Panc1 (cell line): ENCODE results near the gene RANGRF. TPM values are rescaled to one million over a fixed set of nuclear protein-coding genes. Genes with fewer than 3 reads are reported as not detected.
"Not testable (repeated sequence)": the region's sequence is repeated elsewhere in the genome, so short reads cannot be mapped to it uniquely, and the experiment has no call there.

Experiments
- ATAC-seq: fragments of 200-7000 bp; cut with Tn5 transposase; 2 replicates; pipeline ENCODE4 v1.9.1; 2020; ENCODE audit warnings: mild to moderate bottlenecking, moderate library complexity
- BruUV-seq: library from RNA; stranded (reverse); fragments of 400-500 nt; replicated peaks from 2 replicates; lab custom pipeline; 2021; lab: Mats Ljungman, UMichigan
- CTCF ChIA-PET: fragments of 300-600 bp; sonication (Branson Sonifier 250); formaldehyde crosslinking; loops from one replicate; lab custom pipeline; 2022; ENCODE audit warnings: antibody characterized with exemption; lab: Charles Lee
- POLR2A ChIA-PET: fragments of 300-600 bp; sonication (Branson Sonifier 250); formaldehyde crosslinking; loops from one replicate; lab custom pipeline; 2022; ENCODE audit warnings: antibody characterized with exemption; lab: Charles Lee
- DNase-seq: peaks from one replicate; pipeline ENCODE4 v3.0.0-alpha.2; 2010; ENCODE audit warnings: low read depth, low spot score
- H3K27ac ChIP-seq: 2 replicates; pipeline ENCODE4 v1.5.1; 2011; ENCODE audit warnings: mild to moderate bottlenecking, low read length, inconsistent platforms
- H3K27me3 ChIP-seq: fragments of 200-500 bp; sonication (Bioruptor generic); 2 replicates; pipeline ENCODE4 v1.6.0; 2014; ENCODE audit warnings: low read length, inconsistent platforms; ENCODE audit not compliant: control insufficient read depth, insufficient read depth
- H3K36me3 ChIP-seq: fragments of 200-500 bp; sonication (Bioruptor generic); 2 replicates; pipeline ENCODE4 v1.5.1; 2014; ENCODE audit warnings: inconsistent platforms, mild to moderate bottlenecking, low read length, moderate library complexity; ENCODE audit not compliant: control insufficient read depth, insufficient read depth
- H3K4me1 ChIP-seq: 2 replicates; pipeline ENCODE4 v1.5.1; 2011; ENCODE audit warnings: inconsistent platforms, mild to moderate bottlenecking, low read length, moderate library complexity; ENCODE audit not compliant: control insufficient read depth, insufficient read depth
- H3K4me3 ChIP-seq, 2 experiments: 2 replicates each; pipeline ENCODE4 v1.5.1; 2011 to 2012; ENCODE audit warnings: low read depth in 2 of 2, low read length in 2 of 2, mild to moderate bottlenecking in 2 of 2, inconsistent platforms in 1 of 2, moderate library complexity in 1 of 2
- H3K9me3 ChIP-seq: fragments of 200-500 bp; sonication (Bioruptor generic); 2 replicates; pipeline ENCODE4 v1.5.1; 2014; ENCODE audit warnings: low read depth, mild to moderate bottlenecking, inconsistent platforms, low read length, moderate library complexity; ENCODE audit not compliant: control insufficient read depth, insufficient read depth
- CTCF ChIP-seq: fragments of 450-650 bp; IDR thresholded peaks from 2 replicates; pipeline ENCODE4 v1.5.1; 2017; ENCODE audit warnings: mild to moderate bottlenecking
- POLR2AphosphoS5 ChIP-seq: IDR thresholded peaks from 2 replicates; pipeline ENCODE4 v1.6.1; 2012; ENCODE audit warnings: mild to moderate bottlenecking, low read depth, low read length, moderate library complexity
- REST ChIP-seq, 2 experiments: IDR thresholded peaks; 2 replicates each; pipeline ENCODE4 v1.6.1; 2011 to 2012; ENCODE audit warnings: low read depth in 2 of 2, control low read depth in 1 of 2, low read length in 1 of 2, mild to moderate bottlenecking in 1 of 2, moderate library complexity in 1 of 2; ENCODE audit not compliant: insufficient read depth in 1 of 2
- SIN3A ChIP-seq: IDR thresholded peaks from 2 replicates; pipeline ENCODE4 v1.6.1; 2012; ENCODE audit warnings: low read depth, mild to moderate bottlenecking, low read length, moderate library complexity, borderline replicate concordance; ENCODE audit not compliant: insufficient read depth
- TCF7L2 ChIP-seq: IDR thresholded peaks from 2 replicates; pipeline ENCODE4 v1.6.1; 2011; ENCODE audit warnings: mild to moderate bottlenecking, low read depth, low read length, inconsistent platforms
- in situ Hi-C: cut with HindIII; loops from 2 replicates; pipeline ENCODE4 v1.10.0; 2016; ENCODE audit warnings: low sequenced_read_pairs, low pct_unique_long_range_greater_than_20kb
- intact Hi-C: fragments of 100-400 bp; cut with micrococcal nuclease; formaldehyde crosslinking; loops from one replicate; pipeline ENCODE4 v1.10.0; 2022; ENCODE audit not compliant: unreplicated experiment
- total RNA-seq: library from RNA; stranded (reverse); gene quantifications from one replicate; pipeline ENCODE4 v1.2.1, GENCODE V29; 2021; ENCODE audit not compliant: unreplicated experiment

Gene RANGRF
- total RNA-seq, 1 experiment from 2014 or later, result 16.7 TPM

- Histone ChIP-seq H3K4me3 (peak overlapping the region; percentile 98), H3K27ac (peak overlapping the region; percentile 91), H3K4me1 (peaks cover 9% of the 10 kb centered on the region), H3K36me3 (peaks cover 9% of the 10 kb centered on the region), H3K27me3 (no peaks in the 10 kb centered on the region), H3K9me3 (no peaks in the 10 kb centered on the region)
- TF ChIP-seq SIN3A (no peak), TCF7L2 (no peak), REST (IDR thresholded peaks at IDR 0.05; ENCODE audit: insufficient read depth in 1 of 2, low read depth in 2 of 2, low read length in 1 of 2) (no peak), POLR2AphosphoS5 (no peak), CTCF (no peak)
- BruUV-seq, result TSS peak; percentile 94
- intact Hi-C loops, result no loop called here
- CTCF ChIA-PET, result no interaction called here
- POLR2A ChIA-PET, result interaction anchor here (0.7 to 1.0 kb wide), 2 partner anchors 45 to 60 kb away, joined by 3 read pairs; partner anchors contain the start of gene SLC25A35
- in situ Hi-C loops, result no loop called here
- no peak for ATAC-seq
- DNase-seq, result no peak
These were observed 38.6 kb upstream of the RANGRF start for GRCh38 chr17:8249621-8250500.

- intact Hi-C loops, ATAC-seq, DNase-seq, H3K9me3 ChIP-seq, H3K36me3 ChIP-seq, H3K4me3 ChIP-seq, H3K27me3 ChIP-seq, H3K27ac ChIP-seq, H3K4me1 ChIP-seq, POLR2A ChIA-PET, BruUV-seq, CTCF ChIA-PET, in situ Hi-C loops: not testable (repeated sequence)
These were observed 37.1 kb upstream of the RANGRF start for GRCh38 chr17:8251411-8251810.

GRCh38 chr17:8253801-8254200 is 34.7 kb upstream of the RANGRF start:
- ChIA-PET POLR2A (no interaction called here), CTCF (interaction anchor here (0.6 to 1.0 kb wide), 3 partner anchors 35 to 55 kb away, joined by 3 to 4 read pairs (median 3); partner anchors contain the start of gene RANGRF)
- Histone ChIP-seq H3K4me3 (no peak overlapping the region), H3K9me3 (no peaks in the 10 kb centered on the region), H3K4me1 (peaks cover 9% of the 10 kb centered on the region), H3K36me3 (peaks cover 7% of the 10 kb centered on the region), H3K27ac (no peak overlapping the region), H3K27me3 (no peaks in the 10 kb centered on the region)
- BruUV-seq, result no TSS peak
- DNase-seq (no peak), ATAC-seq (peak; percentile 64; the same call in 1 of the 2 replicates)
- in situ Hi-C loops, result no loop called here
- intact Hi-C loops, result no loop called here
- no peak; the same call in 1 of the 2 replicates for TF ChIP-seq CTCF
- TF ChIP-seq REST (IDR thresholded peaks at IDR 0.05; ENCODE audit: insufficient read depth in 1 of 2, low read depth in 2 of 2, low read length in 1 of 2), result no peak
- no peak for TF ChIP-seq SIN3A
- TF ChIP-seq TCF7L2, result no peak
- TF ChIP-seq POLR2AphosphoS5, result no peak
